ENCODE measurements around the gene GLIS1.

Gene GLIS1

GRCh38 chr1:53509775-53510174, 229.2 kb downstream of the GLIS1 start:
- no peak overlapping the region for H3K4me3 ChIP-seq (ENCODE audit: low read length, poor library complexity, severe bottlenecking)
- H3K36me3 ChIP-seq (ENCODE audit: insufficient read depth, low read length) = no peaks in the 10 kb centered on the region
- no peak overlapping the region for H3K9ac ChIP-seq (ENCODE audit: low read depth, low read length, poor library complexity, severe bottlenecking)
- no peak overlapping the region for H2AFZ ChIP-seq (ENCODE audit: low read length)
- no peaks in the 10 kb centered on the region for H3K27me3 ChIP-seq (ENCODE audit: insufficient read depth, low read length, poor library complexity, severe bottlenecking)
- H3F3A ChIP-seq (ENCODE audit: low read depth) = no peaks in the 10 kb centered on the region
- no peaks in the 10 kb centered on the region for H4K20me1 ChIP-seq (ENCODE audit: insufficient read depth, low read length, poor library complexity, severe bottlenecking)
- H3K79me2 ChIP-seq (ENCODE audit: insufficient read depth, low read length) = no peaks in the 10 kb centered on the region
- no peak for TF ChIP-seq EZH2phosphoT487 (IDR thresholded peaks at IDR 0.05; ENCODE audit: borderline replicate concordance)
- TF ChIP-seq CTCF (conservative IDR thresholded peaks at IDR 0.05; ENCODE audit: low read length) = no peak
- no peak overlapping the region for H3K4me2 ChIP-seq (ENCODE audit: low read depth, low read length, poor library complexity, severe bottlenecking)
- H3K9me2 ChIP-seq (replicated peaks; ENCODE audit: low read depth, low read length) = no peaks in the 10 kb centered on the region
- peaks cover 36% of the 10 kb centered on the region for H3K4me1 ChIP-seq (ENCODE audit: insufficient read depth, low read length, poor library complexity, severe bottlenecking)
- no peaks in the 10 kb centered on the region for H3K9me3 ChIP-seq (ENCODE audit: insufficient read depth, low read depth, low read length)

- H3K4me3 ChIP-seq (ENCODE audit: low read length, poor library complexity, severe bottlenecking) = no peak overlapping the region
- no peaks in the 10 kb centered on the region for H3K9me3 ChIP-seq (ENCODE audit: insufficient read depth, low read depth, low read length)
- no peaks in the 10 kb centered on the region for H3K27me3 ChIP-seq (ENCODE audit: insufficient read depth, low read length, poor library complexity, severe bottlenecking)
- H3F3A ChIP-seq (ENCODE audit: low read depth) = no peaks in the 10 kb centered on the region
- H2AFZ ChIP-seq (ENCODE audit: low read length) = no peak overlapping the region
- TF ChIP-seq EZH2phosphoT487 (IDR thresholded peaks at IDR 0.05; ENCODE audit: borderline replicate concordance) = no peak
- no peak for TF ChIP-seq CTCF (conservative IDR thresholded peaks at IDR 0.05; ENCODE audit: low read length)
- no peaks in the 10 kb centered on the region for H3K36me3 ChIP-seq (ENCODE audit: insufficient read depth, low read length)
- H3K4me1 ChIP-seq (ENCODE audit: insufficient read depth, low read length, poor library complexity, severe bottlenecking) = peaks cover 36% of the 10 kb centered on the region
- no peaks in the 10 kb centered on the region for H4K20me1 ChIP-seq (ENCODE audit: insufficient read depth, low read length, poor library complexity, severe bottlenecking)
- no peaks in the 10 kb centered on the region for H3K79me2 ChIP-seq (ENCODE audit: insufficient read depth, low read length)
- H3K9me2 ChIP-seq (replicated peaks; ENCODE audit: low read depth, low read length) = no peaks in the 10 kb centered on the region
- H3K9ac ChIP-seq (ENCODE audit: low read depth, low read length, poor library complexity, severe bottlenecking) = no peak overlapping the region
- no peak overlapping the region for H3K4me2 ChIP-seq (ENCODE audit: low read depth, low read length, poor library complexity, severe bottlenecking)
Observed at GRCh38 chr1:53508991-53509666, 229.8 kb downstream of the GLIS1 start.

GRCh38 chr1:53508056-53508990, 230.6 kb downstream of the GLIS1 start:
- peaks cover 31% of the 10 kb centered on the region for H3K4me1 ChIP-seq (ENCODE audit: insufficient read depth, low read length, poor library complexity, severe bottlenecking)

More at GRCh38 chr1:53508056-53508990, 230.6 kb downstream of the GLIS1 start:
- no peak overlapping the region for H2AFZ ChIP-seq (ENCODE audit: low read length)
- no peaks in the 10 kb centered on the region for H3K36me3 ChIP-seq (ENCODE audit: insufficient read depth, low read length)
- no peaks in the 10 kb centered on the region for H3K9me2 ChIP-seq (replicated peaks; ENCODE audit: low read depth, low read length)
- no peaks in the 10 kb centered on the region for H4K20me1 ChIP-seq (ENCODE audit: insufficient read depth, low read length, poor library complexity, severe bottlenecking)
- TF ChIP-seq CTCF (conservative IDR thresholded peaks at IDR 0.05; ENCODE audit: low read length) (no peak), EZH2phosphoT487 (IDR thresholded peaks at IDR 0.05; ENCODE audit: borderline replicate concordance) (no peak)
- no peaks in the 10 kb centered on the region for H3K9me3 ChIP-seq (ENCODE audit: insufficient read depth, low read depth, low read length)
- H3K9ac ChIP-seq (ENCODE audit: low read depth, low read length, poor library complexity, severe bottlenecking) = no peak overlapping the region
- H3F3A ChIP-seq (ENCODE audit: low read depth) = no peaks in the 10 kb centered on the region
- H3K79me2 ChIP-seq (ENCODE audit: insufficient read depth, low read length) = no peaks in the 10 kb centered on the region
- no peaks in the 10 kb centered on the region for H3K27me3 ChIP-seq (ENCODE audit: insufficient read depth, low read length, poor library complexity, severe bottlenecking)
- H3K4me3 ChIP-seq (ENCODE audit: low read length, poor library complexity, severe bottlenecking) = no peak overlapping the region
- H3K4me2 ChIP-seq (ENCODE audit: low read depth, low read length, poor library complexity, severe bottlenecking) = no peak overlapping the region
